NK-92 treated with Interleukin-12 subunit alpha and Interleukin-12 subunit beta, amount 100 ng/mL, for 24 hours (cell line): ENCODE measurements around the gene MMP19.

ENCODE experiments used
- DNase-seq: peaks from one replicate; lab custom pipeline; 2025; lab: John Stamatoyannopoulos, UW

MMP19 gene

DNA sequence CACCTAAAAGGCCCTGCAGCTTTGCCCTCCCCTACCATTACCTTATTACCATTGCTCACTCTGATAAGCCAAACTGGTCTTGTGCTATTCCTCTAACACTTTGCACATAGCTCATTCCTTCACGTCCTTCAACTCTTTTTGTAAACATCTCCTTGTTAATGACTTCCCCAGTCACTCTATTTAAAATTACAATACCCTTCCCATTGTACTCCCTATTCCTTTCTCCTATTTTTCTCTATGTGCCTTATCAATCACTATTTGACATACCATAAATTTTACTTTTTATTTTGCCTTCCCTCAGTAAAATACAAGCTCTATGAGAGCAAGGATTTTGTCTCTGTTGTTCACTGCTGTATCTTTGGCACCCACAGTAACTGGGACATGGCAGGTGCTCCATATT lies 30.6 kb downstream of the MMP19 start:
- DNase-seq = no peak

- DNase-seq = no peak
Measured at GRCh38 chr12:55809274-55809673, 33.5 kb downstream of the MMP19 start.

DNA sequence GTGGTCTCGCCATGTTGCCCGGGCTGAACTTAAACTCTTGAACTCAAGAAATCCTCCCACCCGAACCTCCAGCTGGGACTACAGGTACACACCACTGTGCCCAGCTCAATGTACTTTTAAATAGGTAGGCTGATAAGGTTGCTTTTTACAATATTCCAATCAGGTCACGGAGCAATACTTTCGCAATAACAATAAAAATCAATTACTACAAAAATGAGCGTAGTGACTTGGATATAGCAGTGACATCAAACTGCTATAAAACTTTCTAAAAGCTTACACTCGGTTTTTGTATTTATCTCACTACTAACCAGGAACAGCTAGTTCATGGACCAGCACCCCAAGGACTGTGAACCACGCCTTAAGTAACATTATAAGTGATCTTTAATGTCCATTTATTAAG lies 35.8 kb downstream of the MMP19 start:
- DNase-seq = no peak

GRCh38 chr12:55797550-55797949 lies 45.2 kb downstream of the MMP19 start:
- DNase-seq = no peak

GRCh38 chr12:55797068-55797467 lies 45.7 kb downstream of the MMP19 start:
- no peak for DNase-seq

DNA sequence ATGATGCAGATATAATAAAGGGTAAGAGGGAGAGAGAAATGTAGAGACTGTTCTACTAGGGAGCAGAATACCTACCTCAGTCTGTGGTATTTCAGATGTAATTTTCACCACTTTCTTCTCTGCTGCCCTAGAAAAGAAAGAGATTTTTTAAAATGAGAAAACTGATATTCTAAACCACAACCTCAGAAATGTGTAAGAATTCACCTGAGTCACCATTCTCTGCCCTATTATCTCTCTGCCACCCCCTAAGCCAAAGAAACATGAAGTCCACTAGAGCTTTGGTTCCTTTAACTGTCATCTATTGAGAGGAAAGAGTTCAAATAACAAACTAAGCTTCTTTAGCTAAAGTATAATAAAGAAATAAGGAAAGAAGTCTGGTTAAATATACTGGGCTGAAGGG lies 46.8 kb downstream of the MMP19 start:
- DNase-seq = no peak

GRCh38 chr12:55789893-55790292 lies 52.8 kb downstream of the MMP19 start:
- DNase-seq = no peak

GRCh38 chr12:55789171-55789570 lies 53.6 kb downstream of the MMP19 start:
- DNase-seq = no peak

DNA sequence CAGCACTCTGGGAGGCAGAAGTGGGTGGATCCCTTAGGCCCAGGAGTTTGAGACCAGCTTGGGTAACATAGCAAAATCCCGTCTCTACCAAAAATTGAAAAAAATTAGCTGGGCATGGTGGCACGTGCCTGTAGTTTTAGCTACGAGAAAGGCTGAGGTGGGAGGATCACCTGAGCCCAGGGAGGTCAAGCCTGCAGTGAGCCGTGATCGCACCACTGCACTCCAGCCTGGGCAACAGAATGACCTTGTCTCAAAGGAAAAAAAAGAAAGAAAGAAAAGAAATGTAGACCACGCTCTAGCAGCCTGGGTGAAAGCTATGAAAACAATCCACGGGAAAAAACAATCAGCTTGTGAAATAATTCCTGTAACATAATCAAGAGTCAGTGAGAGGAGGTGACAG lies 54.2 kb downstream of the MMP19 start:
- DNase-seq = no peak
